Adrenal gland (tissue), 5 donors: ENCODE results near the gene PCDH9.

Source experiments
- POLR2A ChIP-seq, 2 donors: fragments of 450-650 bp; IDR thresholded peaks; one replicate each; pipeline ENCODE4 v1.6.1; 2017; ENCODE audit warnings: antibody characterized with exemption in 2 of 2, mild to moderate bottlenecking in 2 of 2, moderate library complexity in 1 of 2
- TF ChIP-seq, protein P1 (sequence below), 6 experiments: fragments of 450-650 bp in 4 of 6; fragments of 200-600 bp in 2 of 6; sonication (generic) in 1 of 6; IDR thresholded peaks; 1 replicate in 5 of 6; 2 replicates in 1 of 6; pipeline versions ENCODE4 v1.5.1 to v1.8.0; 2016 to 2021; ENCODE audit warnings: antibody characterized with exemption in 6 of 6, mild to moderate bottlenecking in 2 of 6, moderate library complexity in 1 of 6
- donor health status: DM: no; HTN: no; CAD: no.

DNA sequence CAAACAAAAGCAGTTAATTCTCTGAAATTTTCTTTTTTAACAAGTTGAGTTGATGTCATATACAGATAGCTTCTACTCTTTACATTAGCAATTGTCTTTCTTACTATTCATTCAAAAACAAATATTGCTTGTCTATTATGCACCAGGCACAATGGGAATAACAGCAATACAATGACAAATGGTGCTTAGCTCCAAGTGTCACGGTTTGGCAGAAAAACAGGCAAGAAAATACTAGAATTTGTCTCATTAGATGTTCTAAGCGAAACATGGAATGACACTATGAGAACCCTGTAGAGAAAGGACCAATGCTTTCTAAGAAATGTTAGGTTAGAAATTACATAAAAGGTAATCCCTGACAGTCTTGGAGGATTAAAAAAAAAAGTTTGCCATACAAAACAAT is 187.6 kb downstream of the PCDH9 start:
- TF ChIP-seq, protein P1, sequence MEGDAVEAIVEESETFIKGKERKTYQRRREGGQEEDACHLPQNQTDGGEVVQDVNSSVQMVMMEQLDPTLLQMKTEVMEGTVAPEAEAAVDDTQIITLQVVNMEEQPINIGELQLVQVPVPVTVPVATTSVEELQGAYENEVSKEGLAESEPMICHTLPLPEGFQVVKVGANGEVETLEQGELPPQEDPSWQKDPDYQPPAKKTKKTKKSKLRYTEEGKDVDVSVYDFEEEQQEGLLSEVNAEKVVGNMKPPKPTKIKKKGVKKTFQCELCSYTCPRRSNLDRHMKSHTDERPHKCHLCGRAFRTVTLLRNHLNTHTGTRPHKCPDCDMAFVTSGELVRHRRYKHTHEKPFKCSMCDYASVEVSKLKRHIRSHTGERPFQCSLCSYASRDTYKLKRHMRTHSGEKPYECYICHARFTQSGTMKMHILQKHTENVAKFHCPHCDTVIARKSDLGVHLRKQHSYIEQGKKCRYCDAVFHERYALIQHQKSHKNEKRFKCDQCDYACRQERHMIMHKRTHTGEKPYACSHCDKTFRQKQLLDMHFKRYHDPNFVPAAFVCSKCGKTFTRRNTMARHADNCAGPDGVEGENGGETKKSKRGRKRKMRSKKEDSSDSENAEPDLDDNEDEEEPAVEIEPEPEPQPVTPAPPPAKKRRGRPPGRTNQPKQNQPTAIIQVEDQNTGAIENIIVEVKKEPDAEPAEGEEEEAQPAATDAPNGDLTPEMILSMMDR (IDR thresholded peaks at IDR 0.05) = no peak
- TF ChIP-seq POLR2A (IDR thresholded peaks at IDR 0.05) = no peak
